ENCODE data around the gene SEC22C. TPM values are rescaled to one million over a fixed set of nuclear protein-coding genes. Genes with fewer than 3 reads are reported as not detected.

Gene SEC22C
- total RNA-seq, 1 donor from 2014 or later = 49.6 TPM

- H3K4me3 Mint-ChIP-seq (ENCODE audit: unreplicated experiment) = no peak overlapping the region
- no peaks in the 10 kb centered on the region for H3K9me3 Mint-ChIP-seq (ENCODE audit: unreplicated experiment)
- peaks cover 13% of the 10 kb centered on the region for H3K27me3 Mint-ChIP-seq (ENCODE audit: unreplicated experiment)
- TF ChIP-seq, protein P1, sequence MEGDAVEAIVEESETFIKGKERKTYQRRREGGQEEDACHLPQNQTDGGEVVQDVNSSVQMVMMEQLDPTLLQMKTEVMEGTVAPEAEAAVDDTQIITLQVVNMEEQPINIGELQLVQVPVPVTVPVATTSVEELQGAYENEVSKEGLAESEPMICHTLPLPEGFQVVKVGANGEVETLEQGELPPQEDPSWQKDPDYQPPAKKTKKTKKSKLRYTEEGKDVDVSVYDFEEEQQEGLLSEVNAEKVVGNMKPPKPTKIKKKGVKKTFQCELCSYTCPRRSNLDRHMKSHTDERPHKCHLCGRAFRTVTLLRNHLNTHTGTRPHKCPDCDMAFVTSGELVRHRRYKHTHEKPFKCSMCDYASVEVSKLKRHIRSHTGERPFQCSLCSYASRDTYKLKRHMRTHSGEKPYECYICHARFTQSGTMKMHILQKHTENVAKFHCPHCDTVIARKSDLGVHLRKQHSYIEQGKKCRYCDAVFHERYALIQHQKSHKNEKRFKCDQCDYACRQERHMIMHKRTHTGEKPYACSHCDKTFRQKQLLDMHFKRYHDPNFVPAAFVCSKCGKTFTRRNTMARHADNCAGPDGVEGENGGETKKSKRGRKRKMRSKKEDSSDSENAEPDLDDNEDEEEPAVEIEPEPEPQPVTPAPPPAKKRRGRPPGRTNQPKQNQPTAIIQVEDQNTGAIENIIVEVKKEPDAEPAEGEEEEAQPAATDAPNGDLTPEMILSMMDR (IDR thresholded peaks at IDR 0.05; ENCODE audit: unreplicated experiment) = no peak
- no peak for DNase-seq (ENCODE audit: low spot score)
- H3K36me3 Mint-ChIP-seq (ENCODE audit: low read depth, unreplicated experiment) = no peaks in the 10 kb centered on the region
- peaks cover 34% of the 10 kb centered on the region for H3K4me1 Mint-ChIP-seq (ENCODE audit: unreplicated experiment)
- no peak overlapping the region for H3K27ac Mint-ChIP-seq (ENCODE audit: unreplicated experiment)
Observed at GRCh38 chr3:42507761-42508335, 73.9 kb downstream of the SEC22C start.

GRCh38 chr3:42507252-42507651, 74.5 kb downstream of the SEC22C start:
- Mint-ChIP-seq H3K9me3 (ENCODE audit: unreplicated experiment) (no peaks in the 10 kb centered on the region), H3K4me1 (ENCODE audit: unreplicated experiment) (peaks cover 34% of the 10 kb centered on the region), H3K27me3 (ENCODE audit: unreplicated experiment) (peaks cover 13% of the 10 kb centered on the region), H3K4me3 (ENCODE audit: unreplicated experiment) (no peak overlapping the region), H3K27ac (ENCODE audit: unreplicated experiment) (no peak overlapping the region), H3K36me3 (ENCODE audit: low read depth, unreplicated experiment) (no peaks in the 10 kb centered on the region)
- DNase-seq (ENCODE audit: low spot score) = no peak
- TF ChIP-seq, protein P1 (IDR thresholded peaks at IDR 0.05; ENCODE audit: unreplicated experiment) = no peak

GRCh38 chr3:42505849-42506410, 75.8 kb downstream of the SEC22C start:
- peaks cover 16% of the 10 kb centered on the region for H3K27me3 Mint-ChIP-seq (ENCODE audit: unreplicated experiment)

GRCh38 chr3:42505128-42505848, 76.5 kb downstream of the SEC22C start:
- Mint-ChIP-seq H3K27me3 (ENCODE audit: unreplicated experiment) (peaks cover 22% of the 10 kb centered on the region), H3K9me3 (ENCODE audit: unreplicated experiment) (no peaks in the 10 kb centered on the region), H3K27ac (ENCODE audit: unreplicated experiment) (no peak overlapping the region), H3K4me3 (ENCODE audit: unreplicated experiment) (no peak overlapping the region), H3K36me3 (ENCODE audit: low read depth, unreplicated experiment) (no peaks in the 10 kb centered on the region), H3K4me1 (ENCODE audit: unreplicated experiment) (peaks cover 39% of the 10 kb centered on the region)
- no peak for DNase-seq (ENCODE audit: low spot score)
- TF ChIP-seq, protein P1 (IDR thresholded peaks at IDR 0.05; ENCODE audit: unreplicated experiment) = no peak

More at GRCh38 chr3:42505849-42506410, 75.8 kb downstream of the SEC22C start:
- Mint-ChIP-seq H3K27ac (ENCODE audit: unreplicated experiment) (no peak overlapping the region), H3K36me3 (ENCODE audit: low read depth, unreplicated experiment) (no peaks in the 10 kb centered on the region), H3K4me1 (ENCODE audit: unreplicated experiment) (peaks cover 38% of the 10 kb centered on the region), H3K9me3 (ENCODE audit: unreplicated experiment) (no peaks in the 10 kb centered on the region), H3K4me3 (ENCODE audit: unreplicated experiment) (no peak overlapping the region)
- TF ChIP-seq, protein P1 (IDR thresholded peaks at IDR 0.05; ENCODE audit: unreplicated experiment) = no peak
- DNase-seq (ENCODE audit: low spot score) = no peak

All from endothelial cell (in vitro differentiated cells).